H9 (cell line): ENCODE data around the gene AGMO. TPM values are rescaled to one million over a fixed set of nuclear protein-coding genes. Genes with fewer than 3 reads are reported as not detected.

Experiments
- DNase-seq: peaks from one replicate; pipeline ENCODE4 v3.0.0-alpha.2; 2017
- H2AFZ ChIP-seq: one replicate; pipeline ENCODE4 v1.6.1; 2013; ENCODE audit warnings: mild to moderate bottlenecking, low read length, control low read depth, moderate library complexity
- H2AK5ac ChIP-seq: 2 replicates; pipeline ENCODE4 v1.6.1; 2013; ENCODE audit warnings: low read length, control low read depth, mixed read lengths; ENCODE audit not compliant: insufficient read length
- H2BK120ac ChIP-seq: one replicate; pipeline ENCODE4 v1.6.1; 2013; ENCODE audit warnings: low read depth, mild to moderate bottlenecking, low read length, control low read depth, inconsistent platforms; ENCODE audit not compliant: poor library complexity, severe bottlenecking
- H2BK12ac ChIP-seq: 2 replicates; pipeline ENCODE4 v1.6.1; 2013; ENCODE audit warnings: low read length, control low read depth, mixed read lengths, low read depth; ENCODE audit not compliant: insufficient read length
- H2BK15ac ChIP-seq: 2 replicates; pipeline ENCODE4 v1.6.1; 2013; ENCODE audit warnings: low read depth, low read length, control low read depth
- H2BK20ac ChIP-seq: one replicate; pipeline ENCODE4 v1.6.1; 2013; ENCODE audit warnings: low read depth, mild to moderate bottlenecking, low read length, control low read depth, inconsistent platforms; ENCODE audit not compliant: poor library complexity, severe bottlenecking
- H2BK5ac ChIP-seq: 2 replicates; pipeline ENCODE4 v1.6.1; 2013; ENCODE audit warnings: low read length, control low read depth, mixed read lengths; ENCODE audit not compliant: insufficient read length
- H3K14ac ChIP-seq: 2 replicates; pipeline ENCODE4 v1.6.1; 2013; ENCODE audit warnings: low read length, control low read depth; ENCODE audit not compliant: insufficient read depth
- H3K18ac ChIP-seq: 2 replicates; pipeline ENCODE4 v1.6.1; 2013; ENCODE audit warnings: low read depth, mild to moderate bottlenecking, mixed read lengths, low read length, control low read depth; ENCODE audit not compliant: insufficient read length
- H3K23ac ChIP-seq: 2 replicates; pipeline ENCODE4 v1.6.1; 2013; ENCODE audit warnings: low read length, control low read depth, mixed read lengths, low read depth; ENCODE audit not compliant: insufficient read length
- H3K23me2 ChIP-seq: 2 replicates; pipeline ENCODE4 v1.6.1; 2013; ENCODE audit warnings: low read depth, mild to moderate bottlenecking, mixed read lengths, low read length, control low read depth; ENCODE audit not compliant: insufficient read length, poor library complexity, severe bottlenecking
- H3K27ac ChIP-seq: 2 replicates; pipeline ENCODE4 v1.5.1; 2013; ENCODE audit warnings: low read length, control low read depth, mixed read lengths, low read depth; ENCODE audit not compliant: insufficient read length
- H3K27me3 ChIP-seq: 2 replicates; pipeline ENCODE4 v1.6.1; 2013; ENCODE audit warnings: low read length, control low read depth, inconsistent platforms; ENCODE audit not compliant: insufficient read depth
- H3K4ac ChIP-seq: 2 replicates; pipeline ENCODE4 v1.6.1; 2013; ENCODE audit warnings: low read depth, mild to moderate bottlenecking, control low read depth, inconsistent platforms, low read length, moderate library complexity
- H3K4me1 ChIP-seq: 2 replicates; pipeline ENCODE4 v1.6.1; 2013; ENCODE audit warnings: low read length, control low read depth, inconsistent platforms; ENCODE audit not compliant: insufficient read depth
- H3K4me2 ChIP-seq: 2 replicates; pipeline ENCODE4 v1.6.1; 2013; ENCODE audit warnings: low read length, control low read depth, mixed read lengths; ENCODE audit not compliant: insufficient read length, insufficient read depth
- H3K56ac ChIP-seq: 2 replicates; pipeline ENCODE4 v1.6.1; 2013; ENCODE audit warnings: low read depth, mild to moderate bottlenecking, mixed read lengths, low read length, control low read depth; ENCODE audit not compliant: insufficient read length
- H3K79me1 ChIP-seq: 2 replicates; pipeline ENCODE4 v1.6.1; 2013; ENCODE audit warnings: low read depth, mild to moderate bottlenecking, moderate library complexity, low read length, control low read depth, inconsistent platforms; ENCODE audit not compliant: insufficient read depth, poor library complexity, severe bottlenecking
- H3K79me2 ChIP-seq: 2 replicates; pipeline ENCODE4 v1.6.1; 2013; ENCODE audit warnings: low read length, control low read depth, inconsistent platforms; ENCODE audit not compliant: insufficient read depth
- H3K9ac ChIP-seq: 2 replicates; pipeline ENCODE4 v1.6.1; 2013; ENCODE audit warnings: low read length, control low read depth, mixed read lengths; ENCODE audit not compliant: insufficient read length; ENCODE audit errors: extremely low read depth
- H3K9me3 ChIP-seq: one replicate; pipeline ENCODE4 v1.6.1; 2013; ENCODE audit warnings: low read depth, low read length, inconsistent platforms; ENCODE audit not compliant: control insufficient read depth
- H3T11ph ChIP-seq: one replicate; pipeline ENCODE4 v1.6.1; 2013; ENCODE audit warnings: mild to moderate bottlenecking, low read length, control low read depth, inconsistent platforms
- H4K20me1 ChIP-seq: one replicate; pipeline ENCODE4 v1.6.1; 2013; ENCODE audit not compliant: control insufficient read depth, insufficient read length, insufficient read depth
- H4K5ac ChIP-seq: 2 replicates; pipeline ENCODE4 v1.6.1; 2013; ENCODE audit warnings: low read depth, mild to moderate bottlenecking, mixed read lengths, low read length, control low read depth; ENCODE audit not compliant: insufficient read length
- H4K8ac ChIP-seq: replicated peaks from 2 replicates; pipeline ENCODE4 v1.6.1; 2013; ENCODE audit warnings: low read length, control low read depth, mixed read lengths, low read depth; ENCODE audit not compliant: insufficient read length
- H4K91ac ChIP-seq: 2 replicates; pipeline ENCODE4 v1.6.1; 2013; ENCODE audit warnings: low read depth, mild to moderate bottlenecking, moderate library complexity, mixed read lengths, low read length, control low read depth; ENCODE audit not compliant: insufficient read length
- H3K27ac Mint-ChIP-seq, 3 experiments: 2 replicates in 2 of 3; 3 replicates in 1 of 3; pipeline ENCODE4 v1.8.0; 2020 to 2021; ENCODE audit warnings: mixed read lengths in 3 of 3, mild to moderate bottlenecking in 1 of 3, moderate library complexity in 1 of 3
- H3K27me3 Mint-ChIP-seq: 2 replicates; pipeline ENCODE4 v1.8.0; 2021; ENCODE audit warnings: low read depth, mild to moderate bottlenecking, moderate library complexity, mixed read lengths
- H3K36me3 Mint-ChIP-seq, 3 experiments: 2 replicates in 2 of 3; 3 replicates in 1 of 3; pipeline ENCODE4 v1.8.0; 2020 to 2021; ENCODE audit warnings: low read depth in 3 of 3, mixed read lengths in 3 of 3; ENCODE audit not compliant: insufficient read depth in 1 of 3
- H3K4me1 Mint-ChIP-seq, 2 experiments: 2 replicates each; pipeline ENCODE4 v1.8.0; 2020; ENCODE audit warnings: mixed read lengths in 2 of 2
- H3K4me3 Mint-ChIP-seq, 2 experiments: 2 replicates in 1 of 2; 3 replicates in 1 of 2; pipeline ENCODE4 v1.8.0; 2020 to 2021; ENCODE audit warnings: mild to moderate bottlenecking in 2 of 2, mixed read lengths in 2 of 2, moderate library complexity in 1 of 2
- H3K9me3 Mint-ChIP-seq, 2 experiments: 2 replicates in 1 of 2; 3 replicates in 1 of 2; pipeline ENCODE4 v1.8.0; 2020; ENCODE audit warnings: mild to moderate bottlenecking in 2 of 2, mixed read lengths in 2 of 2, moderate library complexity in 1 of 2
- CTCF ChIP-seq: fragments of 200-600 bp; sonication (generic); conservative IDR thresholded peaks from 3 replicates; pipeline ENCODE4 v1.8.0; 2021; ENCODE audit warnings: antibody characterized with exemption, mild to moderate bottlenecking
- WGBS: extraction: QIAGEN DNeasy Blood & Tissue Kit; methylation state at CpG from one replicate; pipeline ENCODE4 v1.1.7; 2013; ENCODE audit warnings: missing lambda C conversion rate, low lambda C conversion rate, mixed read lengths; ENCODE audit not compliant: insufficient read length; ENCODE audit errors: extremely low coverage; 5-methylcytosine and 5-hydroxymethylcytosine counted together
- total RNA-seq: library from RNA; stranded (reverse); gene quantifications from 2 replicates; pipeline ENCODE4 v1.2.1, GENCODE V29; 2021

Gene AGMO
- total RNA-seq, 1 experiment from 2014 or later = 0.70 TPM

GRCh38 chr7:15292138-15292537 is 269.7 kb downstream of the AGMO start:
- H3K4ac ChIP-seq = no peak overlapping the region
- H2BK20ac ChIP-seq = no peak overlapping the region
- H3K27me3 ChIP-seq = no peaks in the 10 kb centered on the region
- H3K18ac ChIP-seq = no peak overlapping the region
- no peak overlapping the region for H3K4me3 Mint-ChIP-seq
- no peak for TF ChIP-seq CTCF
- no peak overlapping the region for H2BK5ac ChIP-seq
- no peaks in the 10 kb centered on the region for H3K4me1 ChIP-seq
- H3T11ph ChIP-seq = no peak overlapping the region
- no peak overlapping the region for H3K4me2 ChIP-seq
- no peaks in the 10 kb centered on the region for H3K79me1 ChIP-seq
- H3K9me3 ChIP-seq = no peaks in the 10 kb centered on the region
- no peak for DNase-seq
- H3K23ac ChIP-seq = no peak overlapping the region
- H2AFZ ChIP-seq = no peak overlapping the region
- peak overlapping the region in 1 of 3 experiments; percentile 67; a peak in 1 of 7 replicates for H3K27ac Mint-ChIP-seq
- H3K56ac ChIP-seq = no peak overlapping the region
- no peak overlapping the region for H3K27ac ChIP-seq
- WGBS = no CpG with 5 or more reads among the region's 5 CpGs
- no peak overlapping the region for H3K14ac ChIP-seq
- no peak overlapping the region for H3K9ac ChIP-seq
- H3K4me1 Mint-ChIP-seq = no peaks in the 10 kb centered on the region
- no peak overlapping the region for H4K91ac ChIP-seq
- H4K8ac ChIP-seq = no peak overlapping the region
- no peak overlapping the region for H4K5ac ChIP-seq
- H3K27me3 Mint-ChIP-seq = no peaks in the 10 kb centered on the region
- H2AK5ac ChIP-seq = no peak overlapping the region
- H3K36me3 Mint-ChIP-seq = no peaks in the 10 kb centered on the region
- no peaks in the 10 kb centered on the region for H3K79me2 ChIP-seq
- H2BK15ac ChIP-seq = no peak overlapping the region
- H2BK120ac ChIP-seq = no peak overlapping the region
- no peak overlapping the region for H2BK12ac ChIP-seq
- no peaks in the 10 kb centered on the region for H4K20me1 ChIP-seq
- H3K23me2 ChIP-seq = no peaks in the 10 kb centered on the region
- no peaks in the 10 kb centered on the region for H3K9me3 Mint-ChIP-seq
